Chondrocyte (in vitro differentiated cells): ENCODE results near the gene MST1. TPM values are rescaled to one million over a fixed set of nuclear protein-coding genes. Genes with fewer than 3 reads are reported as not detected.

Source experiments
- DNase-seq: peaks from one replicate; pipeline ENCODE4 v3.0.0; 2021; ENCODE audit warnings: mixed read lengths, low spot score
- H3K27ac Mint-ChIP-seq: one replicate; pipeline ENCODE4 v1.8.0; 2021; ENCODE audit warnings: mild to moderate bottlenecking, moderate library complexity, mixed read lengths; ENCODE audit not compliant: unreplicated experiment
- H3K27me3 Mint-ChIP-seq: 2 replicates; pipeline ENCODE4 v1.8.0; 2021; ENCODE audit warnings: low read depth, mixed read lengths
- H3K36me3 Mint-ChIP-seq: 2 replicates; pipeline ENCODE4 v1.8.0; 2021; ENCODE audit warnings: low read depth, mixed read lengths
- H3K4me1 Mint-ChIP-seq: 2 replicates; pipeline ENCODE4 v1.8.0; 2021; ENCODE audit warnings: low read depth, mild to moderate bottlenecking, mixed read lengths
- H3K4me3 Mint-ChIP-seq: one replicate; pipeline ENCODE4 v1.8.0; 2021; ENCODE audit warnings: mild to moderate bottlenecking, moderate library complexity, mixed read lengths; ENCODE audit not compliant: unreplicated experiment
- H3K9me3 Mint-ChIP-seq: 2 replicates; pipeline ENCODE4 v1.8.0; 2021; ENCODE audit warnings: low read depth, mixed read lengths
- total RNA-seq: library from RNA; stranded (reverse); gene quantifications from 3 replicates; pipeline ENCODE4 v1.2.1, GENCODE V29; 2021
- TF ChIP-seq, protein P1 (sequence below): fragments of 200-600 bp; sonication (generic); IDR thresholded peaks from 2 replicates; pipeline ENCODE4 v1.5.0; 2021; ENCODE audit warnings: antibody characterized with exemption, mild to moderate bottlenecking, moderate library complexity

MST1 gene
- total RNA-seq, 1 donor from 2014 or later: 19.1 TPM

DNA sequence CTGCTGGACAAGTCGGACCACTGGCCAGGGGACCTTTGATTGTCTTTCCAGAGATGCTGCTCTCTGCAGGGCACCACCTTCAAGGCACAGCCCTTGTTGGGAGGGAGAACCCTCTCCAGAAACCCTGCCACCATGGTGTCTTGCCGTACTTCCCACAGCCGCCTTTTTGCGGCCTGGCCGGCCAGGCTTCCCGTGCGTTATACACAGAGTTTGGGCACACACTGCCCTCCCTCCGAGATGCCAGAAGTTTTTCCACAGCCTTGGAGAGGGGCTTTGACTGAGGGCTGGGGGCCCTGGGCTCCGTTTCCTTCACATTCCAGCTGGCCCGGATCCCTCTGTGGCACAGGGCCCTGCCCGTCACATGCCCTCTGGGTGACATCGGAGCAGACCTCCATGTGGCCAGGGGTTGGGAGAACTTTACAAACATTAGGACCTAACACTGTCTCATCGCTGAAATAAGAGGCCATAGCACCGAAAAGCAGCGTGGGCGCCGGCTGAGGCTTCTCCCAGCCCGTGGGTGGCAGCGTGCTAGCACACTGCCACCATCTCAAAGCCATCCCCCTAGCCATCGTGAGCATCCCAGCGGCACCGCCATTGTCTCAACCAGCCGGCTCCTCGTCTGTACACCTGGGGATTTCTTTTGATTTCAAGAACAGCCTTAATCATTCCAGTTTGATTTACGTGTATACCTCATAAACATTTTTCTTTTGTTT is 21.4 kb downstream of the MST1 start:
- no peak for DNase-seq
- no peaks in the 10 kb centered on the region for H3K9me3 Mint-ChIP-seq
- H3K4me1 Mint-ChIP-seq: peaks cover 18% of the 10 kb centered on the region
- H3K4me3 Mint-ChIP-seq: no peak overlapping the region
- H3K27ac Mint-ChIP-seq: peak overlapping the region; percentile 12
- no peaks in the 10 kb centered on the region for H3K36me3 Mint-ChIP-seq
- TF ChIP-seq, protein P1, sequence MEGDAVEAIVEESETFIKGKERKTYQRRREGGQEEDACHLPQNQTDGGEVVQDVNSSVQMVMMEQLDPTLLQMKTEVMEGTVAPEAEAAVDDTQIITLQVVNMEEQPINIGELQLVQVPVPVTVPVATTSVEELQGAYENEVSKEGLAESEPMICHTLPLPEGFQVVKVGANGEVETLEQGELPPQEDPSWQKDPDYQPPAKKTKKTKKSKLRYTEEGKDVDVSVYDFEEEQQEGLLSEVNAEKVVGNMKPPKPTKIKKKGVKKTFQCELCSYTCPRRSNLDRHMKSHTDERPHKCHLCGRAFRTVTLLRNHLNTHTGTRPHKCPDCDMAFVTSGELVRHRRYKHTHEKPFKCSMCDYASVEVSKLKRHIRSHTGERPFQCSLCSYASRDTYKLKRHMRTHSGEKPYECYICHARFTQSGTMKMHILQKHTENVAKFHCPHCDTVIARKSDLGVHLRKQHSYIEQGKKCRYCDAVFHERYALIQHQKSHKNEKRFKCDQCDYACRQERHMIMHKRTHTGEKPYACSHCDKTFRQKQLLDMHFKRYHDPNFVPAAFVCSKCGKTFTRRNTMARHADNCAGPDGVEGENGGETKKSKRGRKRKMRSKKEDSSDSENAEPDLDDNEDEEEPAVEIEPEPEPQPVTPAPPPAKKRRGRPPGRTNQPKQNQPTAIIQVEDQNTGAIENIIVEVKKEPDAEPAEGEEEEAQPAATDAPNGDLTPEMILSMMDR: no peak
- no peaks in the 10 kb centered on the region for H3K27me3 Mint-ChIP-seq

DNA sequence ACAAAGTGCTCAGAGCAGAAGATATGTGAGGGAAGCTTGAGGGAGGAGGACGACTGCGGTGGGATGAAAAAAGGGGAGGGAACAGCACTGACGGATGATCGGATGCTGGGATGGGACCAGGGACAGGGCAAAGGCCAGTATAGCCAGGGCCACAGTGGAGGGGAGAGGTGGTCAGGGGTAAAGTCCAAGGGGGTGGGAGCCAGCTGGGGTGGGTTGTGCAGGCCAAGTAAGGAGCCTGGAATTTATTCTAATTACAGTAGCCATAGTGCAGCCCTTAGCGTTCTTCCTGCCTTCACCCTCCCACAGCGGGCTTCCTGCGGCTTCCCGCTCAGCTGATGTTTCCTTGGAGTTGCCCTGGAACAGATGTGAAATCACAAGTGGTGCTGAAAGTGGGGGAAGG is 22.7 kb downstream of the MST1 start:
- TF ChIP-seq, protein P1: no peak

GRCh38 chr3:49665822-49666519 is 23.3 kb downstream of the MST1 start:
- Mint-ChIP-seq H3K9me3 (no peaks in the 10 kb centered on the region), H3K27ac (no peak overlapping the region), H3K4me3 (no peak overlapping the region), H3K4me1 (peaks cover 18% of the 10 kb centered on the region), H3K27me3 (no peaks in the 10 kb centered on the region), H3K36me3 (no peaks in the 10 kb centered on the region)
- DNase-seq: no peak
- TF ChIP-seq, protein P1: no peak

More for the DNA sequence above, 22.7 kb downstream of the MST1 start:
- Mint-ChIP-seq H3K36me3 (no peaks in the 10 kb centered on the region), H3K4me3 (no peak overlapping the region), H3K27me3 (no peaks in the 10 kb centered on the region), H3K9me3 (no peaks in the 10 kb centered on the region), H3K4me1 (peaks cover 18% of the 10 kb centered on the region), H3K27ac (no peak overlapping the region)
- no peak for DNase-seq

GRCh38 chr3:49664300-49664699 is 25.0 kb downstream of the MST1 start:
- Mint-ChIP-seq H3K27me3 (no peaks in the 10 kb centered on the region), H3K4me1 (peaks cover 18% of the 10 kb centered on the region), H3K36me3 (no peaks in the 10 kb centered on the region), H3K4me3 (no peak overlapping the region), H3K9me3 (no peaks in the 10 kb centered on the region), H3K27ac (no peak overlapping the region)
- DNase-seq: no peak
- TF ChIP-seq, protein P1: no peak

GRCh38 chr3:49663831-49664230 is 25.4 kb downstream of the MST1 start:
- Mint-ChIP-seq H3K36me3 (no peaks in the 10 kb centered on the region), H3K27me3 (peaks cover 2% of the 10 kb centered on the region), H3K27ac (no peak overlapping the region), H3K4me3 (no peak overlapping the region), H3K9me3 (no peaks in the 10 kb centered on the region), H3K4me1 (peaks cover 15% of the 10 kb centered on the region)
- TF ChIP-seq, protein P1: no peak
- no peak for DNase-seq
